ENCODE results near the gene DHH.

The DHH gene

GRCh38 chr12:49050507-49051372 lies 43.9 kb downstream of the DHH start:
- no peak for DNase-seq (ENCODE audit: low spot score)

GRCh38 chr12:49049566-49050224 lies 44.9 kb downstream of the DHH start:
- DNase-seq (ENCODE audit: low spot score), result no peak

DNA sequence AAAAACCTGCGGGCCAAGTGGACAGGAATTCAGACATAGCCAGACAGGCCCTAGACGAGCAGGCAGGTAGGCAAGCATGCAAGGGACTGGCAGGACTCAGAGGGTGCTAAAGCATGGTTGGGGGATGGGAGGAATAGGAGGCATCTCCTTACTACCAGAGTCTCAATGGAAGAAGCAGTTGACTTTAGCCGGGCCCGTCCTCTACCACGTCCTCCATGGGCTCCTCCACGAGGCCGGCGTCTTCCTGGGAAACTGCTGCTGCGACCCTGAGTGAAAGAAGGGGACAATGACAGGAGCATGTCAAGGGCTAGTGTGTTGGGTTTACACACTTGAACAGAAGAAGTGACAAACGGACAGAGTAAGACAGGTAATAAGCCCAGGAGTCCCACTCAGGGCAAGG lies 45.6 kb downstream of the DHH start:
- DNase-seq (ENCODE audit: low spot score), result no peak

- DNase-seq (ENCODE audit: low spot score), result no peak
Observed at GRCh38 chr12:49046129-49046895, 48.3 kb downstream of the DHH start.

- no peak for DNase-seq (ENCODE audit: low spot score)
Observed at GRCh38 chr12:49044660-49045059, 49.9 kb downstream of the DHH start.

DNA sequence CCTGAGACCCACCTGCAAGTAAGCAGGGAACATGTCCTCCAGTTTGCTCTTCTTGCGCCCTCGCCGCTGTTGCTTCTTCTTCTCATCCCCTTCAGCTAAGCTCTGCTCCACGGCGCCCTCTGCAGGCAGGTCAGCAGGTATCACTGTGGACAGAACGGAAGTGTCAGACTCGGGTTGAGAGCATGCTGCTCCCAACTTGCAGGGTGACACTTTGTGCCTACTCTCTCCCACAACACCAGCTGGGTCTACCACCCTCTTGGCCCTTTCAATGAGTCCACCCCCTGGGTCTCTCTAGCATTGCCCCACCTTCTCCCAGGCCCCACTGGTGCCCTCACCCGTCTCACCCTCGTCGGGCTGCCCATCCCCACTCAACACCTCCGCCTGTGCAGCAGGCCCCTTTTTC lies 50.7 kb downstream of the DHH start:
- peak; percentile 86 for DNase-seq (ENCODE audit: low spot score)

- no peak for DNase-seq (ENCODE audit: low spot score)
Observed at GRCh38 chr12:49043241-49043640, 51.4 kb downstream of the DHH start.

- no peak for DNase-seq (ENCODE audit: low spot score)
Observed at GRCh38 chr12:49041881-49042484, 52.6 kb downstream of the DHH start.

- no peak for DNase-seq (ENCODE audit: low spot score)
Observed at GRCh38 chr12:49041036-49041880, 53.3 kb downstream of the DHH start.

GRCh38 chr12:49040364-49040855 lies 54.2 kb downstream of the DHH start:
- no peak for DNase-seq (ENCODE audit: low spot score)

DNA sequence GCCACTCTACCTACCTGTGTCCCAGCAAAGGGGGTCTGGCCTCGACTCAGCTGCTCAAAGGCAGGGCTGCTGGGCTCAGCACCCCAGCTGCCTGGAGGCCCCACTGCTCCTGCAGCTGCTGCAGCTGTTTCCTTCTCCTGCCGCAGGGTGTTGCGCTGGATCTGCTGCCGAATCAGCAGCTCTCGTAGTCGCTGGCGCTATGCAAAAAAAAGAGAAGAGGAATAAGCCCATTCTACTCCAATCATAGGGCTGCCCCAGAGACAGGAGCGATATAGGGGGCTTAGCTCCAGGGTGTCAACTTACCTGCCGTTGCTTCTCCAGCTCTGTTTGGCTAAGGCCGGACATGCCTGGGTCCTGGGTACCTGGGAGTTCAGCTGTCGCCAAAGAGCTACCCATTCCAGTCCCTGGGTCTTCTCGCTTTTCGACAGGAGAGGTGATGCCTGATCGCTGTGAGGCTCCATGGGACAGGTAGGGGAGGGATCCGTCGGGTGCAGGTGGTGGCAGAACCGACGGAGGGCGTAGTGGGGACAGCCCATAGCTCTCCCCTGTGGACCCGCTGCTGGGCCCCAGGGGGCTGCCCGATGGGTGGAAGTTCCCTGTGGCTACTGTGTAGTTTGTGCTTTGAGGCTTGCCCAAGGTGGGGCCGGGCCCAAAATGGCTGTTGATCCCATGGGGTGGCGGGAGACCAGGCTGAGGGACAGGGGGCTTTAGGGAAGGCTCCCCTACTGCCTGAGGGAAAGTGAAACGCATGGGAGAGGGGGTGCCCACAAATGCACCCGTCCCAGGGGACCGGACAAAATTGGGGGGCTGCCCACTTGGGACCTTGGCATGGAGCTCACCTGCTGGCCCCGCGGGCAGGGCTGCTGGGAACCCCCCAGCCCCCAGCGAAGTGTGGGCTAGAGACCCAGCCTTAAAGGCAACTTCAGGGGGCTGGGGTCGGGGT lies 54.9 kb downstream of the DHH start:
- no peak for DNase-seq (ENCODE audit: low spot score)

DNA sequence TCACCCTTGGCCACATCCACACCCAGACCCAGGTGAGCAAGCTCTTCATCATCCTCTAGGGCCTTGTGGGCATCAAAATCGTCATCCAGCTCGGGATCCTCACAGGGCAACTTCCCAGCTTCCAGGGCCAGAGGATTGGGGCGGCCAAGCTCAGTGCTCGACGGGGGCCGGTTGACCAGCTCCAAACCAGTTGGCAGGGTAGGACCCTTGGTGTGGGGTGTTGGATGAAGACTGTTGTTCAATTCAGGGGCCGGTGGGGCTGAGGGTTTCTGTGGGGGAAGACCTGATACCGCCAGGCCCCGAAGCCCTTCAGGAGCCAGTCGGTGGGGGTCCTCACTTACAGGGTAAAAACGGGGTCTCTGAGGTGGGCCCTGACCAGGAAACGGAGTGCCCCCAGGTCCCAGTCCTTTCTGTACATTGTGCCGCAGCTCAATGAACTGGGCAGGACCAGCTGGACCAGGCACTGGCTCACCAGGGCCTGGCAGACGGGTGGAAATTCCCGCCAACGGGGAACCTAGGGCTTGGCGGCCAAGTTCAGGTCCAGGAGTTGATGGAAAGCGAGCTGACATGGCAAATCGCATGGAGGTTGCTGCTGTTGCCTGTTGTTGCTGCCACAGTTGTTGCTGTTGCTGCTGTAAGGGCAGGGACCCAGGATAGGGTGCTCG lies 56.2 kb downstream of the DHH start:
- DNase-seq (ENCODE audit: low spot score), result no peak

GRCh38 chr12:49037947-49038237 lies 56.7 kb downstream of the DHH start:
- no peak for DNase-seq (ENCODE audit: low spot score)

GRCh38 chr12:49037111-49037946 lies 57.3 kb downstream of the DHH start:
- DNase-seq (ENCODE audit: low spot score), result peak; percentile 65
